ENCODE results near the gene NPR2.

Gene NPR2

GRCh38 chr9:35791297-35791921, at the start of gene NPR2:
Gene NPR2, plus strand, starts transcription at chr9:35791591. Its CDS starts 818 bp downstream, at chr9:35792409.
- Histone ChIP-seq H3K27me3 (ENCODE audit: control insufficient read depth, insufficient read depth, low read length) (peaks cover 3% of the 10 kb centered on the region), H3K9ac (ENCODE audit: low read depth, low read length) (peak within 1 kb of the TSS; percentile 70), H3K36me3 (ENCODE audit: control insufficient read depth, insufficient read depth, low read length) (no peaks in the 10 kb centered on the region), H3K4me1 (ENCODE audit: control insufficient read depth, insufficient read depth, low read length) (peaks cover 2% of the 10 kb centered on the region), H3K4me3 (ENCODE audit: low read depth, low read length) (peak within 1 kb of the TSS; percentile 62), H3K9me3 (ENCODE audit: control insufficient read depth, insufficient read depth, low read length) (no peaks in the 10 kb centered on the region)

DNA sequence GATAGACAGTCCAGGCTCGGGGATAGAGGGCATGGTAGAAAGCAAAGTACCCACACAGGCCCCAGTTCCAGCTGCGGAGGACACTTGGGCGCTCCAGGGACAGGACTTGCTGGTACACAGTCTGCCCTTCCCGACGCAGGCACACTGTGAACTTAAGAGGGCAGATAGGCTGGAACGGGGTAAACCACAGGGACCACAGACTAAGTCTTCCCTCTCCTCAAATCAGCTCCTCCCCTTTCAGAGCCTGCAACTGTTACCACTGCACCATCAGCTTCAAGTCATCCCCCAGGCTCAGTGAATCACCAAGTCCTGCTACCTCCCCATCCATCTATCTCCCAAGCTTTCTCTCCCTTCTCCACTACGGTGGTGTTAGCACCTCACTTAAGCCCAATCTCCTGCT, 49.7 kb upstream of the NPR2 start:
- no peak overlapping the region for H3K9ac ChIP-seq (ENCODE audit: low read depth, low read length)
- peaks cover 74% of the 10 kb centered on the region for H3K36me3 ChIP-seq (ENCODE audit: control insufficient read depth, insufficient read depth, low read length)
- H3K4me1 ChIP-seq (ENCODE audit: control insufficient read depth, insufficient read depth, low read length): peaks cover 4% of the 10 kb centered on the region
- H3K9me3 ChIP-seq (ENCODE audit: control insufficient read depth, insufficient read depth, low read length): no peaks in the 10 kb centered on the region
- no peak overlapping the region for H3K4me3 ChIP-seq (ENCODE audit: low read depth, low read length)
- H3K27me3 ChIP-seq (ENCODE audit: control insufficient read depth, insufficient read depth, low read length): no peaks in the 10 kb centered on the region

DNA sequence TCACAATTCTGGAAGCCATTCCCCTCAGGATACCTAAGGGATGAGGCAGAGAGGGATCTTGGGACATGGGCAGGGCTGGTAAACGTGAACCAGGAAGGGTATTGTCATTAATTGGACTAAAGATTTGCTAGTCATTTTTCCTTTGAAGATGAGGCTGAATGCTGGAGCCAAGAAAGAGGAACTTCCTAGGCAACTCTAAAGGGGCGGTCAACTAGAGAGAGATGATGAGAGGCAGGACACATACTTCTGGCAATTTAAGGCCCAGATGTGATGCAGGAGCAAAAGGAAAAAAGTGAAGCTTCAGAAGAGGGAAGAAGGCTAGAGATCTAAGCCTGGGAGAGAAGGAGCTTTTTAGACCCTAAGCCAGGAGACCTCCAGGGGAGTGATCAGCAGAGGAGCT, 47.9 kb upstream of the NPR2 start:
- H3K4me3 ChIP-seq (ENCODE audit: low read depth, low read length): no peak overlapping the region
- no peaks in the 10 kb centered on the region for H3K9me3 ChIP-seq (ENCODE audit: control insufficient read depth, insufficient read depth, low read length)
- H3K9ac ChIP-seq (ENCODE audit: low read depth, low read length): no peak overlapping the region
- peaks cover 57% of the 10 kb centered on the region for H3K36me3 ChIP-seq (ENCODE audit: control insufficient read depth, insufficient read depth, low read length)
- peaks cover 11% of the 10 kb centered on the region for H3K4me1 ChIP-seq (ENCODE audit: control insufficient read depth, insufficient read depth, low read length)
- no peaks in the 10 kb centered on the region for H3K27me3 ChIP-seq (ENCODE audit: control insufficient read depth, insufficient read depth, low read length)

DNA sequence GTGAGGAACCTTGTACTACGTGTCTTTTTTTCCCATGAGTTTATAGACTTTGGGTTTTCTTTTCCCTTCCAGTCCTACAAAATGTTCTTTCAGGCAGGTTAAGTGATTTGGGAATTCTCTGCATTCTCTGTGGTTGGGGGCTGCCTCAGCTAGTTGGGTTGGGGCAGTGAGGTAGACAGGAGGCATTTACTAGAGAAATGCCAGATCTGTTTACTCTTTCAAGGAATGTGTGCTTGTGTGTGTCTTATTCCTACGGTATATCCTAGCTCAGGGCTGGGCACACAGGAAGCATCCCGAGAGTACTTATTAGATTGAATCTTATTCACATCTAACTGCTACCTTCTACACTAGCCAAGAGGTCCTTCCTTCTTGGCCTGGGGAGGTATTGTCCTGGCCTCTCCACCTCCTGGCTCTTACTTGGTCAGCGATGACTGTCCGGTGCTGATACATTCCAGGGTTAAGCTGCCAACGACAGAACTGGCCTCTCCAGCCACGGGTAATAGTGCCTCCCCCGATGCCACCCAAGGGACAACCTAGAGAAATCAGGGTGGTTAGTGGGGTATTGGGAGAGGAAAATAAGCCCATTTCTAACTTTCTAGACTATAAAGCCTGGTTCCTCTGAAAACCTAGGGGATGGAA, 47.4 kb upstream of the NPR2 start:
- Histone ChIP-seq H3K36me3 (ENCODE audit: control insufficient read depth, insufficient read depth, low read length) (peaks cover 51% of the 10 kb centered on the region), H3K9me3 (ENCODE audit: control insufficient read depth, insufficient read depth, low read length) (no peaks in the 10 kb centered on the region), H3K9ac (ENCODE audit: low read depth, low read length) (no peak overlapping the region), H3K4me1 (ENCODE audit: control insufficient read depth, insufficient read depth, low read length) (peaks cover 11% of the 10 kb centered on the region), H3K4me3 (ENCODE audit: low read depth, low read length) (no peak overlapping the region), H3K27me3 (ENCODE audit: control insufficient read depth, insufficient read depth, low read length) (no peaks in the 10 kb centered on the region)

DNA sequence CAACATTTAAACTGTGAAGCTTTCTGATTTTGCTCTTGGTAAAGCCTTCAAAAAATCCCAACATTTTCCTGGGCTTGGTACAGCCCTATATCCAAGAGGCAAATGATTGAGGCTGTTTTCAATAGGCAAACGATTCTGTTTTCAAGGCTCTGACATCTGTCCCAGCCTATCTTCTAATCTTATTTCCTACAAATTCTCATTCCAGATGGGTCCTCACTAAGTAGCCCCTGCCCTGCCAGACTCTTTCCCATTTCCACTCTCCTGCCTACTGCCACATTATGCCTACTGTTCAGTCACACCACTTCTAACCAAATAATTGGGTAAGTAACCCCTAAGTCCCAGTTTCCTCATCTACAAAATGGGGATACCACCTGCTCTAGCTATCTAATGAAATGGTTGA, 45.8 kb upstream of the NPR2 start:
- Histone ChIP-seq H3K4me3 (ENCODE audit: low read depth, low read length) (no peak overlapping the region), H3K9ac (ENCODE audit: low read depth, low read length) (no peak overlapping the region), H3K36me3 (ENCODE audit: control insufficient read depth, insufficient read depth, low read length) (peaks cover 36% of the 10 kb centered on the region)

GRCh38 chr9:35746583-35746982, 44.8 kb upstream of the NPR2 start:
- no peaks in the 10 kb centered on the region for H3K27me3 ChIP-seq (ENCODE audit: control insufficient read depth, insufficient read depth, low read length)
- no peaks in the 10 kb centered on the region for H3K9me3 ChIP-seq (ENCODE audit: control insufficient read depth, insufficient read depth, low read length)
- no peak overlapping the region for H3K9ac ChIP-seq (ENCODE audit: low read depth, low read length)
- peaks cover 11% of the 10 kb centered on the region for H3K4me1 ChIP-seq (ENCODE audit: control insufficient read depth, insufficient read depth, low read length)
- H3K4me3 ChIP-seq (ENCODE audit: low read depth, low read length): peak overlapping the region; percentile 74
- H3K36me3 ChIP-seq (ENCODE audit: control insufficient read depth, insufficient read depth, low read length): peaks cover 35% of the 10 kb centered on the region

More for the DNA sequence above, 45.8 kb upstream of the NPR2 start:
- no peaks in the 10 kb centered on the region for H3K27me3 ChIP-seq (ENCODE audit: control insufficient read depth, insufficient read depth, low read length)
- peaks cover 11% of the 10 kb centered on the region for H3K4me1 ChIP-seq (ENCODE audit: control insufficient read depth, insufficient read depth, low read length)
- no peaks in the 10 kb centered on the region for H3K9me3 ChIP-seq (ENCODE audit: control insufficient read depth, insufficient read depth, low read length)

DNA sequence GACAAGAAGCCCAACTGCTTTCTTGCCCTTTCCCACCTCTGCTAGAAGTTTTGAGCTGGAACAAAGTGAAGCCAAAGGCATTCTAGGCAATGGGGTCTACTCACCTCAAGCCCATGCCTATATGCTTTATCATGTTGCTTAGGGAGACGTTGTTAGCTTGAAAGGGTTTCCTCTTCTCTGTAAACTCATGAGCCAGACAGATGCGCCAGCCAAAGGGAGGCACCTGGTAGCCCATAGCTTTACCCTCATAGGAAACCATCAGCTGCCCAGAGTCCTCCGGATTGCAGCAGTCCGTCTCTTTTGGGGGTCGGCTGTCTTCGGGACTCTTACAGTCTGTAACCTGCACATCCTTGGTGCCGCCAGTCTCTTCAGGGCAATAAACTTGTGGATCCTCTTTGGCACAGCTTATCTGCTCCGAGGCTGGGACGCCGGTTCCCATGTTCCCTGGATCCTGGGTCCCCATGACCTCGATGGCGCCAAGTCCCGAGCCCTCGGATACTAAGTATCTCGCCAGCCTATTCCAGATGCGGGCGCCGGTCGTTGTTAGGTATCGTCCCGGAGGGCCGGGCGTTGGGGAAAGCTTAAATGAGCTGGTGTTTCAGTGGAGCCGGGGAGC, 43.0 kb upstream of the NPR2 start:
- Histone ChIP-seq H3K4me3 (ENCODE audit: low read depth, low read length) (peak overlapping the region; percentile 74), H3K4me1 (ENCODE audit: control insufficient read depth, insufficient read depth, low read length) (peaks cover 11% of the 10 kb centered on the region), H3K9ac (ENCODE audit: low read depth, low read length) (peak overlapping the region; percentile 66), H3K36me3 (ENCODE audit: control insufficient read depth, insufficient read depth, low read length) (peaks cover 31% of the 10 kb centered on the region), H3K27me3 (ENCODE audit: control insufficient read depth, insufficient read depth, low read length) (no peaks in the 10 kb centered on the region), H3K9me3 (ENCODE audit: control insufficient read depth, insufficient read depth, low read length) (no peaks in the 10 kb centered on the region)

- peaks cover 29% of the 10 kb centered on the region for H3K36me3 ChIP-seq (ENCODE audit: control insufficient read depth, insufficient read depth, low read length)
- peak within 1 kb of the TSS; percentile 66 for H3K9ac ChIP-seq (ENCODE audit: low read depth, low read length)
- peak within 1 kb of the TSS; percentile 97 for H3K4me3 ChIP-seq (ENCODE audit: low read depth, low read length)
- no peaks in the 10 kb centered on the region for H3K27me3 ChIP-seq (ENCODE audit: control insufficient read depth, insufficient read depth, low read length)
- peaks cover 11% of the 10 kb centered on the region for H3K4me1 ChIP-seq (ENCODE audit: control insufficient read depth, insufficient read depth, low read length)
- no peaks in the 10 kb centered on the region for H3K9me3 ChIP-seq (ENCODE audit: control insufficient read depth, insufficient read depth, low read length)
These were observed 42.4 kb upstream of the NPR2 start, which contains the start of the genes GBA2 and RGP1 for GRCh38 chr9:35748858-35749514. Gene GBA2, minus strand, starts transcription at chr9:35749228. Its CDS starts 524 bp downstream, at chr9:35748704. Gene RGP1, plus strand, starts transcription at chr9:35749287. Its CDS starts 469 bp downstream, at chr9:35749756.

DNA sequence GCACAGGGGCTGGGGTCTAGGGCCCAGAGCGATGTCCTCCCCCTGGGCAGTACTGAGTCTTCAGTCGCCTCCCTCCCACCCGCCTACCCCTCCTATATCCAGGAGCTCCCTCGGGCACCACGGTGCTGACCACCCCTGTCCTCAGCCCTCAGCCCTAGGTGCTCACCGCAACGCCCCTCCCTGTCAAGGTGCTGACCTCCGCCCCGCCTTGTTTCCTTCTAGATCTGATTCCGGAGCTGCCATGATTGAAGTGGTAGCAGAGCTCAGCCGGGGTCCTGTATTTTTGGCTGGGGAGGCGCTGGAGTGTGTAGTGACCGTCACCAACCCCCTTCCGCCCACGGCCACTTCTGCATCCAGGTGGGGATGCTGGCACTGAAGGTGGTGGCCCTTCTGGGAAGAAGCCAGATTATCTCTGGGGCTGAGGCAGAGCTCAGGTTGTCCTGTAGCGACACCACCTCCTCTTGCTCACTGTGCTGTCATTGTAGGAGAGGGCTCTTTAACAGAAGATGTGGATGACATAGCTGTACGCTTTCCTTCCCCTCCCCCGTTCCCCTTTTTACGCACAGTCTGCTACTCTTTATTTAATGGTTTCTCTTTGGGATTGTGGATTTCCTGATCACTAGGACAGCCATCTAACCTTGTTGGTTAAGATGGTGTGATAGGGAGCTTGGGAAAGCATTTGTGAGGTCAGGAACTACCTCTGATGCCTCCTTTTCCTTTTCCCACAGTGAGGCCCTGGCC, 41.7 kb upstream of the NPR2 start:
- Histone ChIP-seq H3K9me3 (ENCODE audit: control insufficient read depth, insufficient read depth, low read length) (no peaks in the 10 kb centered on the region), H3K4me1 (ENCODE audit: control insufficient read depth, insufficient read depth, low read length) (peaks cover 11% of the 10 kb centered on the region), H3K27me3 (ENCODE audit: control insufficient read depth, insufficient read depth, low read length) (no peaks in the 10 kb centered on the region), H3K9ac (ENCODE audit: low read depth, low read length) (peak overlapping the region; percentile 24), H3K36me3 (ENCODE audit: control insufficient read depth, insufficient read depth, low read length) (peaks cover 24% of the 10 kb centered on the region), H3K4me3 (ENCODE audit: low read depth, low read length) (peak overlapping the region; percentile 97)

GRCh38 chr9:35750256-35750531, 41.2 kb upstream of the NPR2 start:
- no peaks in the 10 kb centered on the region for H3K27me3 ChIP-seq (ENCODE audit: control insufficient read depth, insufficient read depth, low read length)
- no peak overlapping the region for H3K9ac ChIP-seq (ENCODE audit: low read depth, low read length)
- peaks cover 24% of the 10 kb centered on the region for H3K36me3 ChIP-seq (ENCODE audit: control insufficient read depth, insufficient read depth, low read length)
- peaks cover 11% of the 10 kb centered on the region for H3K4me1 ChIP-seq (ENCODE audit: control insufficient read depth, insufficient read depth, low read length)
- H3K9me3 ChIP-seq (ENCODE audit: control insufficient read depth, insufficient read depth, low read length): no peaks in the 10 kb centered on the region
- peak overlapping the region; percentile 97 for H3K4me3 ChIP-seq (ENCODE audit: low read depth, low read length)

DNA sequence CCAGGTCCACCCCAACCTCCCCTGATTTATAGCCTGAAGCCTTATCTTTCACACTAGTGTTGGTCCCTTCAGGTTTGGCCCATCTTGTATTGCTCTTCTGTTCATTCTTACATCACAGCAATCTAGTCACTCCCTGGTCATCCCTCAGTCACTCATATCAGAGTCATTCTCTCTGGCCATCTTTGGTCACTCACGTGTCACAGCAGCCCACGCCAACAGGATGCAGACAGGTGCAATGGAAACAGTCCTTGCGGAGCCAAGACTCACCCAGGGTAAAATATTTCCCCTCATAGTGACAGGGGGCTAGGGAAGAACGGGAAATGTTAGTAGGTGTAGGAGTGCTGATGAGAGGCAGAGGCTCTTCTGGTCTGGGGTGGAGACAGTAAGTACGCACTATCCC, 37.9 kb upstream of the NPR2 start:
- Histone ChIP-seq H3K4me1 (ENCODE audit: control insufficient read depth, insufficient read depth, low read length) (no peaks in the 10 kb centered on the region), H3K9ac (ENCODE audit: low read depth, low read length) (no peak overlapping the region), H3K9me3 (ENCODE audit: control insufficient read depth, insufficient read depth, low read length) (no peaks in the 10 kb centered on the region), H3K36me3 (ENCODE audit: control insufficient read depth, insufficient read depth, low read length) (peaks cover 24% of the 10 kb centered on the region), H3K27me3 (ENCODE audit: control insufficient read depth, insufficient read depth, low read length) (no peaks in the 10 kb centered on the region), H3K4me3 (ENCODE audit: low read depth, low read length) (no peak overlapping the region)

Measured in iPS-15b (cell line).